Stimulated activated CD8-positive, alpha-beta memory T cell treated with anti-CD3 and anti-CD28 coated beads, Interleukin-15, amount 100 ng/mL, for 1 hour (primary cell): ENCODE data around the gene PIGM.
"Not testable (repeated sequence)": the region's sequence is repeated elsewhere in the genome, so short reads cannot be mapped to it uniquely, and the experiment has no call there.

ENCODE experiments used
- DNase-seq: peaks from one replicate; pipeline ENCODE4 v3.0.0-alpha.2; 2020; ENCODE audit warnings: low read depth

PIGM gene

DNA sequence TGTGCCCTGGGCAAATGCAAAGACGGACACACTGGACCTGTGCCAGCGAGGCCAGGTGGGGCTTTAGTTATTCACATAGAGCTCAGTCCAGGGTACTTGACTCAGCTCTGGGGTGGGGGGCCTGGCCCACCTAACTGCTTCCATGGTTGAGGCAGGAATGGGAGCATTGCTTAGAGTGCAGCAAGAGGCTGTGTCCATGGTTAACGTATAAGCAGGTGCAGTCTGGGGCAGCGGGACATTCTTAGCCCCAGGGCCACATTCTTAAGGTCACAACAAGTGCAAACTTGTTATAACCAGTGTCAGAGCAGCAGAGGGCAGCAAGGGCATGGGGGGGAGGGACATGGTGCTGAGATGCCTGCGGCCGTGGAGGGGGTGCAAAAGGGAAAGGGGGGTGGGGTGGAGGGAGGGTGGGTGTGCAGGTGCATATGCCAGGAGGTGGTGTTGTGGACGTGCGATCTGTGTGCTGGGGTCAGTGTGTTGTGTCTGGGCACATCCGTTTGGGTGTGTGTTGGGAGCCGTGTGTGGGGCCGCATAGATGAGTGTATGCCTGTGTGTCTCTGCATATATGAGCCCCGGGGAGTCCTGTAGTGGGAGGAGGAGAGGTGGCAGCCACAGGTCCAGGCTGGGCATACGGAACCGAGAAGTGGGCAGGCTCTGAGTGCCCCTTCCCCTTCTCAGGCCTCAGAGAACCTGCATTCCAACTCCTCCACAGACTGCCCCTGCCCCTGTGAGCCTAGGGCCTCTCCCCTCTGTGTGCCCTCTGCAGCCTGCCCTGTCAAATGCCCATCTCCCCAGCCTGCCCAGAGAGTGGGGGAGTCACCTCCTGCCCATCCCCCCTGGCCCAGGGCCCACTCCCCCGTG is 29.8 kb upstream of the PIGM start:
- no peak for DNase-seq

DNA sequence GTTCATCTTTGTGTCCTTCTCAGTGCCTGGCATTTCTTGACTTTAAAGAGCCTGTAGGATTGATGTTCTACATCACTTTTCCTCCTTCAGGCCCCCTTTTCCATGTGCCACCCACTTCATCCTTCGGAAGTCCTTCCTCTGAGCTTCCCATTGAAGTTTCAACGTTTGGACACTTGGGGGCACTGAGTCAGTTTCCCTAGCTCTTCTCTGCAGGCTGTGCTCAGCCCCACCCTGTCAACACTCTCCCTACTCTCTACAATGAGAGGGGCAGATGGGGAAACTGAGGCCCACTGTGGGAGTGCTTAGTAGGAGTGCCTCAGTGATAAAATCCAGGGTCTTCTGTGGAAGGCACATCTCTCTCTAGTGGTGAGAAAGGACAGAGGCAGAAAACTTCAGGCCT is 26.3 kb upstream of the PIGM start:
- no peak for DNase-seq

GRCh38 chr1:160056648-160057169 is 24.9 kb upstream of the PIGM start:
- no peak for DNase-seq

- DNase-seq = no peak
Measured at GRCh38 chr1:160053548-160054365, 22.0 kb upstream of the PIGM start.

DNA sequence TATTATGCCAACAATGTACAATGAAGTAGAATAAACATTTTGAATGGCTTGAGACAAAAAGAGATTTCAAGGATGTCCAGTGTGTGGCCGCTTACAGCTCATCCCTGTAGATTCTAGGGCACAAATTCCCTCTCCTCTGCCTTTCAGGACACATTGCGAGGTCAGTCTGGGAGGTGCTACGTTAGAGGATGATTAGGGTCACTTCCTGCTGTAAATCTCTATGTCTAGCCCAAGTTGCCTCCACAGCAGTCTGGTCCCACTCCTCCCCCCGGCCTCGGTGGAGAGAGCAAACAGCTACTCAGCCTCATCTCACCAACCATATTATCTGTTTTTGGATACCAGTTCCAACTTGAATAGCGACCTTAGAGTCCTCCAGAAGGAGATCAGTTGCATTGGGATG is 21.1 kb upstream of the PIGM start:
- DNase-seq = no peak

GRCh38 chr1:160050619-160051018 is 18.8 kb upstream of the PIGM start:
- no peak for DNase-seq

GRCh38 chr1:160050182-160050581 is 18.4 kb upstream of the PIGM start:
- DNase-seq = not testable (repeated sequence)

DNA sequence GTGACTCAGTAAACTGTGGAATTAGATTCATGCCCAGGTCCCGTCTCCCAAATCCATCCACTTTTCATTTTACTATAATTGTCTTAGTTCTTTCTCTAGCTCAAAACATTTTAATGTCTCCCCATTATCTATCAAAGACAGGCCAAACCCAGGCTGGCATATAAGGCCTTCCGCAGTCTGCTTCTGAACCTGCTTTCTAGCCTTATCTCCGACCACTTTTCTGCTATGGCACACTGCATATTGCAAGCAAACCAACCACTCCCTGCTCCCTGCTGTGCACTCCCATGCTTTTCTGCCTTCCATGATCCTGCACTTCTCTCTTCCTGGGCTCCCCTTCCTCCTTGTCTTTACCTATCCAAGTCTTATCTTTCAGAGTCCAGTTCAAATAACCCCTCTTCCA is 17.3 kb upstream of the PIGM start:
- DNase-seq = no peak

- no peak for DNase-seq
Measured at GRCh38 chr1:160048335-160048734, 16.5 kb upstream of the PIGM start.

DNA sequence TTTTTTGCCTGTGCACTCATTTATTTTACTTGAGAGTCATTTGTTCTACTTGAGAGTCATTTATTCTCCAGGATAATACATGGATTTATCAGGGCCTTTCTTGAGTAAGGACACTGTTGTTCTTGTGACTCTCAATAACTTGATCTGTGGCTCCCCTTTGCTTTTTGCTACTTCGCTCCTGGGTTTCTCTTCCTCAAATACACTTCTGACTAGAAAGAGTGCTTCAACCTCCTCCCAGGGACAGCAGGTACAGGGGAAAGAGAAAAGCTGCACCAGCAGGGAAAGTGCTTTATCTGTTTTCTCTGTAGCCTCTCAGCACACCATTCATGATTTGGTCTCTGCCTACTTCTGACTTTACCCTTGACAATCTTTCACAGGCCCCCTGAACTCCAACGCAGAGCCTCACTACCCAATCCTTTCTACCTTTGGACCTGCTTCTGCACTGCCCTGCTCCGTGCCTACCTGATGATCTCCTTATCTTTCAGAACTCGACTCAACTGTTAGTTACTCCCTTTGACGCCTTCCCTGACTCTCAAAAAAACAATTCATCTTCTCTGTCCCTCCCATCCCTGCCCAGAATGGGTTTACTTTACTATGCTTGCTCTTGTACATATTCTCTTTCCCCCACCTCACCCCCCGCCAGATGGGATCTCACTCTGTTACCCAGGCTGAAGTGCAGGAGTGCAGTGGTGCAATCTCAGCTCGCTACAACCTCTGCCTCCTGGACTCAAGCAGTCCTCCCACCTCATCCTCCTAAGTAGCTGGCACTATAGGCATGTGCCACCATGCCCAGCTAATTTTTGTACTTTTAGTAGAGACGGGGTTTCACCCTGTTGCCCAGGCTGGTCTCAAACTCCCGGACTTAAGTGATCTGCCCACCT is 15.6 kb upstream of the PIGM start:
- DNase-seq = no peak

- DNase-seq = no peak
Measured at GRCh38 chr1:160046494-160047110, 14.8 kb upstream of the PIGM start.

- DNase-seq = no peak
Measured at GRCh38 chr1:160045653-160046052, 13.9 kb upstream of the PIGM start.

GRCh38 chr1:160043543-160043942 is 11.8 kb upstream of the PIGM start:
- no peak for DNase-seq

- DNase-seq = no peak
Measured at GRCh38 chr1:160040476-160040875, 8.7 kb upstream of the PIGM start.

DNA sequence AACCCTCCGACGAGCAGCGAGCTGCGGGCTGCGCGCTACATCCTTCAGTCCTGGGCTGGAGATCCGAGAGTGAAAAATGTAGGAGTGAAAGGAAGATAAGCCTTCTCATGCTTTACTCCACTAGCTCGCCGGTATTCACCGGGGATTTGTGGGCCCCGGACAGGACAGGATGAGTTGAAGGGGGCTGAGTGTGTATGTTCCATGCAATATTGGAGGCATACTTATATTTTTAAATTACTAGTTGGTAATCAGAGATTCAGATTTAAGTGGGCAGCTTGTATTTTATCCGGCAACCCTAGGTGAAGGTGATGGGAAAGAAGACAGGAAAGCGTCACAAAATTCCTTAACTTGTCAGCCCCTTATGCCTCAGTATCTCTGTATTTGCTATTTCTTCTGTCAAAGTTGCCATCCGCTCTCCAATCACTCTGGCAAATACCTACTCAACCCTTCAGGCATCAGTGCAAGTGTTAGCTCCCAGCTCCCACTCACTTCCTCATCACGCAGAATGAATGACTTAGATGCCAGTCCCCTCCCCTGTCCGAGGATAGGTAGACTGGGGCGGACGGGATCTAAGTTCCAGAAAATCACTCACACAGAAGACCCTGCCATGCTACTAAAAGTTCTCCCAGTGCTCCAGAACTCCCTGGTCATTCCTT is 503 bp upstream of the PIGM start:
- DNase-seq = no peak

GRCh38 chr1:160030657-160031364 is 979 bp downstream of the PIGM start:
- DNase-seq = no peak

GRCh38 chr1:160028426-160028825 is 3.4 kb downstream of the PIGM start:
- DNase-seq = no peak

- no peak for DNase-seq
Measured at GRCh38 chr1:160025314-160025713, 6.5 kb downstream of the PIGM start.

DNA sequence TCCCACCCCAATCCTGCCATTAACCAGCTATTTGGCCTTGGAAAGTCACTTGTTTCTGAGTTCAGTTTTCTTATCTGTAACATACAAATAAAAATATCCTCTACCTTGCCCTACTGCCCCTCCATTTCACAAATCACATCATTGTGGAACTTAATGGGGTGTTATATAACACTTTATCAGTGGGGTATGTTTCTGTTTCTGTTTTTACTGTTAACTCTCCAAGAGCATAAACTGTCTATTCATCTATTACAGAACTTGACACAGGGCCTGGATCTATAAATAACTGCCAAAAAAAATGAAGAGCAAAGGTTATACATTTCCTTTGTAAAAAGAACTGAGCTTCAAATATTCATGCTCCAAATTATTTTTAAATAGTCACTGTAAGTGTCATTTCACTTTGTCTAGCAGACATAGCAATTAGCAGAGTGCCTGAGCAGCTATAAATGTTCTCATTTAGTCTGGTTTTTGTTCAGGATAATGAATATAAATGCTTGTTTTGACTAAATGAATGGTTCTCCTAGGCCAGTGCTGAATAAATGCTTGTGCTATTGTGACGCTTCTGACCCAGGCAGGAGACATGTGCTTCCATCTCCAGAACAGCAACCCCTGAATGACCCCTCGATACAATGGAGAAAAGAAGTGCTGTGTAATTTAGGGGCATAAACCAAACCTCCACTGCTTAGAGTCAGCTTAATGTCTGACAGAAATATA is 7.4 kb downstream of the PIGM start:
- no peak for DNase-seq
